GM12874 (cell line): ENCODE measurements around the gene ZNF260.

ENCODE experiments used
- CTCF ChIP-seq: IDR thresholded peaks from 2 replicates; pipeline ENCODE4 v1.5.1; 2011; ENCODE audit warnings: low read depth, mild to moderate bottlenecking, control low read depth, low read length, moderate library complexity; ENCODE audit not compliant: insufficient read depth

Gene ZNF260

GRCh38 chr19:36528194-36528920 lies at the start of gene ZNF260:
TSS of gene ZNF260 (minus strand) at chr19:36528271. CDS start at chr19:36515238, 13,033 bp downstream.
- TF ChIP-seq CTCF = no peak

- TF ChIP-seq CTCF = no peak
Observed at GRCh38 chr19:36577271-36577996, 49.4 kb upstream of the ZNF260 start.

GRCh38 chr19:36574741-36575140 lies 46.7 kb upstream of the ZNF260 start:
- TF ChIP-seq CTCF = no peak

GRCh38 chr19:36573895-36574720 lies 46.0 kb upstream of the ZNF260 start:
- TF ChIP-seq CTCF = no peak

- no peak for TF ChIP-seq CTCF
Observed at GRCh38 chr19:36573020-36573894, 45.2 kb upstream of the ZNF260 start, which contains the start of gene ZNF529. TSS of gene ZNF529 (minus strand) at chr19:36573292. CDS start at chr19:36572346, 946 bp downstream.

- TF ChIP-seq CTCF = no peak
Observed at GRCh38 chr19:36572593-36573019, 44.5 kb upstream of the ZNF260 start.
